GM15510 (cell line): ENCODE measurements around the gene NKX6-1.

Experiments
- POLR2A ChIP-seq: IDR thresholded peaks from 3 replicates; pipeline ENCODE4 v1.6.1; 2011; ENCODE audit warnings: borderline replicate concordance; ENCODE audit not compliant: insufficient read length; ENCODE audit errors: extremely low read depth

Gene NKX6-1

DNA sequence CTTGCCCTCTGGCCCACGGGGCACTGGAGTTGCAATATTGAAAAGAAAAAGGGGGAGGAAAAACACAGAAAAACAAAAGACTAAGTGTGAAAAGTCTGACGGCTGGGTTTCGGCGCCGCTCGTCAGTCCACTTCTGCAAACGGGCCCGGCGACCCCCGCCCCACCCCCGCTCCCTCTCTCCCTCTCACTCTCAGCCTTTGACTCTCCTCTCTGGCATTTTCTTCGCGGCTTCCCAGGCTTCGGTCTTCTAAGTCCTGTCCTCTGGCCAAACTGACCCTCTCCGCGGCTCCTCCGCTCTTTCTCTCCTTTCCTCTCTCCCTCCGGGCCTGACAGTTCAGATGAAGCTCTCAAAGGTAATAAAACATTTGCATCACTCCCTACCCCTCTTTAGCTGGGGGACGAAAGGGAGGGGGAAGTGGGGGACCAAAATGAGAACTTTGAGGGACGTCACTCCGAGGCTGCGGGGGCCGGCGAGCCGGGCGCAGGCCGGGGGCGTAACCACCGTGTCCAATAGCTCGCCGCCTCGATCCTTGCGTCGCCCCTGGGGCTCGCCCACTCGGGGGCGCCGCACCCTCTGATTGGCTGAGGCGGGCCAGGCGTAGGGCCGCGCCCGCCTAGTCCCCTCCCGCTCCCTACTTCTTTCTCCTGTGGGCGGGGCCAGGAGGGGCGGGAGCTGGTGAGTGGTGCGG lies at the start of gene NKX6-1:
Gene NKX6-1, minus strand, starts transcription at position 358 of the 689 bp plus-strand sequence. CDS start 1,064 bp downstream, outside the sequence.
- no peak for TF ChIP-seq POLR2A

DNA sequence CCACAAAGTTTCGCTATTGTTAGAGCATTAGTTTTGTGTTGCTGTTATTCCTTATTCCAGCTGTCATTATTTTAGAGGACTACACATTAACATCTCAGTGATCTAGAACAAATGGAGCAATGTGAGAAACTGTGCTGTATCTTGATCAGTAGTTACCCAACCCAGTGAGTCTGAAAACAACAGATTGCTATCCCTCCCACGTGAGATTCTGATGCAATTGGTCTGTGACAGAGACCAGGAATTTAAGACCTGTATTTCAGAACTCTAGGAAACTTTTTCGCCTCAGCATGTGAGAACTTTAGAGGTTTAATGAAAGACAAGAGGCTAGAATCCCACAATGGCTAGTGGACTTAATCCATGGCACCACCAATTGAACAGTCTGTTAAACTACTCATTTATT lies 48.1 kb upstream of the NKX6-1 start:
- no peak for TF ChIP-seq POLR2A

DNA sequence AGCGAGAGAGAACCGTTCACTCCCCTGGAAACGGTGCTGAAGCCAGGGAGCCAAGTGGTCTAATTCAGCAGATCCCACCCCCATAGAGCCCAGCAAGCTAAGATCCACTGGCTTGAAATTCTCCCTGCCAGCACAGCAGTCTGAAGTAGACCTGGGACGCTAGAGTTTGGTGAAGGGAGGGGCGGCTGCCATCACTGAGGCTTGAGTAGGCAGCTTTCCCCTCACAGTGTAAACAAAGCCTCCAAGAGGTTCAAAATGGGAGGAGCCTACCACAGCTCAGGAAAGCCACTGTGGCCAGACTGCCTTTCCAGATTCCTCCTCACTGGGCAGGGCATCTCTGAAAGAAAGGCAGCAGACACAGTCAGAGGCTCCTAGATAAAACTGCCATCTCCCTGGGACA lies 46.0 kb upstream of the NKX6-1 start:
- no peak for TF ChIP-seq POLR2A

DNA sequence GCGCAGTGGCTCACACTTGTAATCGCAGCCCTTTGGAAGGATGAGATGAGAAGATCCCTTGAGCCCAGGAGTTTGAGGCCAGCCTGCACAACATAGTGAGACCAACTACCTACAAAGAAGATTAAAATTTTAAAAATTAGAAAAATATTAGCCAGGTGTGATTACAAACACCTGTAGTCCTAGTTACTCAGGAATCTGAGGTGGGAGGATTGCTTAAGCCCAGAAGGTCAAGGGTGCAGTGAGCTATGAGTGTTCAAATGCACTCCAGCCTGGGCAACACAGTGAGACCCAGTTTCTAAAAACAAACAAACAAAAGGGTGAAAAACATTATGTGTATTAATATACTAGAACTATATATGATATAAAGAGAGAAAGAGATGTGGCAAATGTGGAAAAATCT lies 36.8 kb upstream of the NKX6-1 start:
- no peak for TF ChIP-seq POLR2A

DNA sequence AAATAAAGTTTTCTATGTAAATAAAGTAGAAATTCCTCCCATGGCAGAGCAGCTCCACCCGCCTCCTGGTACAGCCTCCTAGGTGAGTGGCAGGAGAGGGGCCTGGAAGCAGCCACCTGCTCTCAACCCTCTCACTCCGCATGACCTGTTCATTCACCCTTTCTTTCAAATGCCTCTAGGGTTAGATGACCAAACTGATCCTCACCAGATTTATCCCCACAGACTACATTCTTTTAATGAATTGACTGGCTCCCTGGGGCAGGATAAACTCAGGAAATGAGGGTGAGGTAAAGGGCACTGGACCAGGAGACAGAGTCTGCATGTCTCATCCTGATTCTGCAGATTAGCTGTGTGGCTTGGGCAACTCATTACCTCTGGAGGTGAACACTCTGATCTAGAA lies 32.6 kb upstream of the NKX6-1 start:
- TF ChIP-seq POLR2A, result no peak

DNA sequence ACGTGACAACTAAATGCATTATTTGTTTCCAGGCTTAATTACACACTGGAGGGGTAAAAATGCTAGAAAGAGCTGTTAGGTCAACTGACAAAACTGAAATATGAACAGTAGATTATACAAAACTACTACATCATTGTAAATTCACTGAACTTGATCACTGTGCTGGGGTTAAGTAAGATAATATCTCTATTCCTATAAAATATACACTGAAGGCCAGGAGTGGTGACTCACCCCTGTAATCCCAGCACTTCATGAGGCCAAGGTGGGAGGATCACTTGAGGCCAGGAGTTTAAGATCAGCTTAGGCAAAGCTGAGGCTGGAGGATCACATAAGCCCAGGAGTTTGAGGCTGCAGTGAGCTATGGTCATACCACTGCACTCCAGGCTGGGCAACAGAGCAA lies 31.8 kb upstream of the NKX6-1 start:
- TF ChIP-seq POLR2A, result no peak

DNA sequence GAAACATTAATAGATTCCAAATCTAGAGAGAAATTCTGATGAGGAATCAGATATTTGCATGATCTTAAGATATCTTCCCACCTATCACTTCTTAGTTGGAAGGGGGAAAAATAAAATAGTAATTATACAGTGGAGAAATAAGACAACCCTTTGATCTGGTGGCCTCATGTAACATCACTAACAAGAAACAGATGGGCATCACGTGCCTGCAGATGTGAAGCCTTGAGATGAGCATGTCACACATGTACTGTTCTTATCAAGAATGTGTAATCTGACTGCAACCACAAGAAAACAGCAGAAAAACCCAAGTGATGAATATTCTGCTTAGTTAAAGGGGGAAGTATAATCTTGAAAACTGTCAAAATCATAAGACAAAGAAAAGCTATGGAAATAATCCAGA lies 31.4 kb upstream of the NKX6-1 start:
- TF ChIP-seq POLR2A, result no peak

DNA sequence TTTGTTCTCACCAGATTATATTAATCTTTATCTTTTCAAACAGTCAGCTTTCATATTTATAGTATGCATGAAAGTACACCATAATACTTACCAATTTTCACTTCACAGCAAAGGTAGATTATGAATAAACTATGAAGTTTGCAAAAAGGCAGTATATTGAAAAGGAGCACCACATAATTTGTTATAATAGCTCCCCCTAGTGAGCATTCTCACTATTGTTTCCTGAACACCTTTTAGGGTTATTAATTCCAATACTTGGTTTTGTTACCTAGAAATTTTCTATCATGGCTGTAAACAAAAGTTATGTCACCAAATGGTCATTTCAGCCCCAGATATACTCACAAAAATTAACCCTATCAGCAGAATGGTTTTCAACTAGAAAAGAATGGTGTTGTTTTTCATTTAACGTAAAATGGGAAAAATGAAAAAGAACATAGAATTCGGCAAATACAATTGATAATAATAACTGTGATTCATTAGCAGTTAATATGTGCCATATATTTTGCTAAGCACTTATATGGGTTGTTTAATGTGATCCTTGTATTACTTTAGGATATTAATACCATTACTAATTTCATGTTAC lies 30.2 kb upstream of the NKX6-1 start:
- TF ChIP-seq POLR2A, result no peak

DNA sequence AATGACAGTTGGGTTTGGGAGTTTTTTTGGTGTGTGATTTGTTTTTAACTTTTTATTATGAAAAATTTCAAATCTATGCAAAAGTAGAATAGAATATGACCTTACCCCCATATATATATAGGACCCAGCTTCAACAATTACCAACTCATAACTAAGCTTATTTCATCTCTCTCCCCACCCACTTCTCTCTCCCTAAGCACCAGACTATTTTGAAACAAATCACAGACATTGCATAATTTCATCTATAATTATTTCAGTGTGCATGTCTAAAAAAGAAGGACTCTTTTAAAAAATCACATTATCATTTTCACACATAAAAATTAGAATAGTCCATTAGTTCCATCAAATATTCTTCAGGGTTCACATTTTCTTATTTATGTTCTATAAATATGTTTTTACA lies 28.3 kb upstream of the NKX6-1 start:
- TF ChIP-seq POLR2A, result no peak

DNA sequence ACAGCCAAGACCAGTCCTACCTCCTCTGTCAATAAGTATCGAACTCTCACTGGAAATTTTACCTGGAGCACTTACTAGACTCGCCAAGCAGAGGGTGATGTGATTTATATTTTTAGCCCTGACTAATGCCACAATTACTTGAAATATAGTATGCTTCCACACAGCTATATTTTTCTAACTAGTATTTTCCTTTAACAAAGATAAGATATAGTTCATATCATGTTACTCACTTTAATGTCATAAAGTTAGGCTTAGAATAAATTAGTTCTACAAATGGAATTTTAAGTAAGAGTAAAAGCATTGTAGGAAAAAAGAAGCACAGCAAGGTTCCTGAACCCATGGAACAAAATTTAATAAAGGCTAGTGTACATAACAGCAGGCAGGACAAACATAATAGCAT lies 16.0 kb upstream of the NKX6-1 start:
- TF ChIP-seq POLR2A, result no peak

DNA sequence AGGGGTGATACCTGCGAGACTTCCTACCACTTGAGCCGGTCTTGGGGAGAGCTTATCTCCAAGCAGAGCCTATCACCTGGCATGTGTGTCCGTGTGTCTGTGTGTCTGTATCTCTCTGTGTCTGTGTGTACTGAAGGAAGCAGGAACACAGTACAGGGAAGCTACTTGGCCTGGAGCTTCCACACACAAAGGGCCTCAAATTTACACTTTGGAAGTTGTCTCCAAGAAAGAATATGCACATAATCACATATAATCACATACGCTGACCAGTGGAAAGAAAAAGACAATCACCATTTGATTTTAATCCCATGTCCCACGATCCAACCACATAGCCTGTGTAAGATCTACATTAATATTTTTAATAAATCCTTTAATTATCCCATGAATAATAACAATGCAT lies 13.2 kb upstream of the NKX6-1 start:
- TF ChIP-seq POLR2A, result no peak

DNA sequence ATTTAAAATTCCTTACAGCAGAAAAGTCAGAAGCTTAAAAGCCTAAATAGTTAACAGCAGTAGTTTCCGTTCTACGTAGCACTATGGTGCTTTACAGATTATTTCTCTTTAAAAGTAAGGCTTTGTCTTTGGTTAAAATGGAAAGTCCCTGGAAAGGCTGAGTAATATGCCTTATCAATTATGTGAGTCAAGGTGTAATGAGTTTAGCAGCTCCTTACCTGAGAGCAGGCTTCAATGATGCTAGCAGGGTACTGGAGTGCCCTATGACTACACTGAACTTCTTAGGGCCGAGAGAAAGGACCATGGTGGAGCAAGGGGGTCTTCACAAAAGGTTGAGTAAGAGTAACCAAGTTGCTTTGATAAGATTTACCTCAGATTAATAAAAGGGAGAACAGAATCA lies 12.6 kb upstream of the NKX6-1 start:
- TF ChIP-seq POLR2A, result no peak

DNA sequence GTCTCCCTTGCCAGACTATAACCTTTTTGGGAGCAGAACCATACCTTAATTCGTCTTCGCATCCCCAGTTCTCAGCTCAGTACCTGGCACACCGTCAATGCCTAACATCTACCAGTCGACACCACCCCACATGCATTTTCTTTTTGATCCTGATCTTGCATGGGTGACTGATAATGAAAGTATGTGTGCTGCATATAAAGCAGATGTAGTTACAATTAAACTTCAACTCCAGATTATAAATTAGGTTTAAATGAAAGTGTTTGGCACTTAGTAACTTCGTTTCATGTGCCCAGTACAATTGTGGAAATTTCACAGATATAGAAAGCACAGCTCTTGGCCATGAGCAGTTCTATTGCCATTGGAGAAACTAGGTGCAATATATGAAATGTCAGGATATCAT lies 8.8 kb upstream of the NKX6-1 start:
- no peak for TF ChIP-seq POLR2A

DNA sequence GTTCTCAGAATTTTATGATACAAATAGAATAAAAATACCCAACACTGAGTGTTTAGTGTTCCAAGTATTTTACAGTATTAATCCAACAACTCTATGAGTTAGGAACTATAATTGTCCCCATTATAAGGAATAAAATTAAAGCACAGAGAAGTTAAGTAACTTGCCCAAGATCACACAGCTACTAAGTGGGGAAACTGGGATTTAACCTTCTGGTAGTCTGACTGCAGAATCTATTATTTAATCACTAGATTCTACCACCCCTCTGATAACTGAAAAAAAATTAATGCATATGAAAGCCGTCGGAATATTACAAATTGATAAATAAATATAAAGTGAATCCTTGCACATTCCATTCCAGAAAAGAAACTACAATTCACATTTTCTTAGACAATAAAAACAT lies 5.7 kb upstream of the NKX6-1 start:
- TF ChIP-seq POLR2A, result no peak

DNA sequence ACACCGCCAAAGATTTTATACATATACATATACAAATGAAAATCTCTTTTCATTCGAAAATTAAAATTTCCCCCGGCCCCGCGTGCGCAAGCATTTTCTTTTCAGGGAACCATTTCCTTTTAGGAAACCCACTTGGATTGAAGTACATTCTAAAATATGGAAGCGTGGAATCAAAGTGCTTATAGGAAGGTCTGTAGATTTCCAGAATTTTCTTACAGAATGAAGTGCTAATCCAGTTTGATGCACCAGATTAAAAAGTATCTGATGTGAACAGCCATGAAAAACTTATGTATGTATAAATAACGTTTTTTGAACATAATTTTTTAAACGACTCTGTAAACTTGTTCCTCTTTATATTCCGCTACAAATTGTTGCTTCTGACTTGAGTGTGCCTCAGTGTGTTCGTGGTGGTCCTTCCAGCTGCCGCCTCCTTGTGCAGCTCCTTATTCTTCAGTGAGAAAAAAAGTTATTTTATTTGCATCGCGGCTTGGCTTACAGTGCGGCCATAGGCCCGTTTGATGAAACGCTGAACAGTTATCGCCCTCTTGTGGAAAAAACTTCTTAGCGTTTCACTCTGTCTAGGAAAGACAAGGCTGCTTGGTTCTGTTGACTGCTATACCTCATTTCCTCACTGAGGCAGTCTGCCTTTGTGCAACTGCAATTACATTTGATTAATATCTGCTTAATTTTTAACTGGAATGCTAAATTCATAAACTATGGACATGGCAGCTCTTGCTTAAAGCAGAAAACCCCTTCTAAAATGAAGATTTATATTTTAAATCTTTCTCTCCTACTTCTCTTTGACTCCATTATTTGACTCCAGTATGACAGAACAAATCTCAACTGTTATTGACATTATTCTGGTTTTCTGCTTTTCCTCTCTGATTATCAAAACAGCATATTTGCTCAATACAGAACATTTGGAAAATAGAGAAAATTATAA lies 4.7 kb upstream of the NKX6-1 start:
- TF ChIP-seq POLR2A, result no peak
